Endodermal cell (in vitro differentiated cells): ENCODE measurements around the gene CSNK2A2. TPM values are rescaled to one million over a fixed set of nuclear protein-coding genes. Genes with fewer than 3 reads are reported as not detected.

Experiments used
- DNase-seq: peaks from one replicate; pipeline ENCODE4 v3.0.0-alpha.2; 2017
- H3K27ac ChIP-seq: 2 replicates; pipeline ENCODE4 v1.5.1; 2013; ENCODE audit warnings: mild to moderate bottlenecking, low read depth, low read length, moderate library complexity
- H3K27me3 ChIP-seq: 2 replicates; pipeline ENCODE4 v1.6.1; 2013; ENCODE audit warnings: mild to moderate bottlenecking, low read length, moderate library complexity; ENCODE audit not compliant: insufficient read depth, control insufficient read depth, poor library complexity, severe bottlenecking
- H3K36me3 ChIP-seq: 2 replicates; pipeline ENCODE4 v1.7.0; 2013; ENCODE audit warnings: mild to moderate bottlenecking, low read length, moderate library complexity; ENCODE audit not compliant: control insufficient read depth, insufficient read depth
- H3K4me1 ChIP-seq: one replicate; pipeline ENCODE4 v1.7.0; 2013; ENCODE audit warnings: low read length; ENCODE audit not compliant: control insufficient read depth, insufficient read depth
- H3K4me3 ChIP-seq: 2 replicates; pipeline ENCODE4 v1.5.1; 2013; ENCODE audit warnings: mild to moderate bottlenecking, low read length, moderate library complexity
- H3K9ac ChIP-seq: 2 replicates; pipeline ENCODE4 v1.6.1; 2013; ENCODE audit warnings: mild to moderate bottlenecking, low read length, moderate library complexity; ENCODE audit not compliant: poor library complexity, severe bottlenecking; ENCODE audit errors: extremely low read depth
- H3K9me3 ChIP-seq: 2 replicates; pipeline ENCODE4 v1.6.1; 2013; ENCODE audit warnings: mild to moderate bottlenecking, low read length, moderate library complexity; ENCODE audit not compliant: control insufficient read depth
- H3K27ac Mint-ChIP-seq: 2 replicates; pipeline ENCODE4 v1.8.0; 2020; ENCODE audit warnings: mixed read lengths
- H3K27me3 Mint-ChIP-seq: 2 replicates; pipeline ENCODE4 v1.8.0; 2021; ENCODE audit warnings: mild to moderate bottlenecking, mixed read lengths; ENCODE audit not compliant: insufficient read depth
- H3K36me3 Mint-ChIP-seq: 2 replicates; pipeline ENCODE4 v1.8.0; 2020; ENCODE audit warnings: low read depth, mixed read lengths
- H3K4me1 Mint-ChIP-seq: 2 replicates; pipeline ENCODE4 v1.8.0; 2020; ENCODE audit warnings: mixed read lengths
- H3K4me3 Mint-ChIP-seq: 2 replicates; pipeline ENCODE4 v1.8.0; 2020; ENCODE audit warnings: mild to moderate bottlenecking, moderate library complexity, mixed read lengths
- H3K9me3 Mint-ChIP-seq: 2 replicates; pipeline ENCODE4 v1.8.0; 2020; ENCODE audit warnings: mild to moderate bottlenecking, mixed read lengths
- WGBS, 2 experiments: methylation state at CpG; one replicate each; pipeline versions ENCODE4 v1.1.5 to v1.1.7; 2013; ENCODE audit warnings: missing lambda C conversion rate in 2 of 2, mixed read lengths in 1 of 2; ENCODE audit not compliant: insufficient coverage in 1 of 2, insufficient read length in 1 of 2; 5-methylcytosine and 5-hydroxymethylcytosine counted together
- total RNA-seq, 2 donors: library from RNA; stranded (reverse); fragmentation: NEBNext Ultra II Directional in 1 of 2; extraction: Animal tissue kit (Norgen Biotek cat#: 25700) in 1 of 2; gene quantifications; 2 replicates in 1 of 2; 3 replicates in 1 of 2; pipeline ENCODE4 v1.2.1, GENCODE V29; 2021
- TF ChIP-seq, protein P1 (sequence below): fragments of 200-600 bp; sonication (generic); conservative IDR thresholded peaks from 2 replicates; pipeline ENCODE4 v1.5.0; 2021; ENCODE audit warnings: antibody characterized with exemption, mild to moderate bottlenecking

Gene CSNK2A2
- total RNA-seq, 2 donors from 2014 or later, result 114 to 121 TPM

DNA sequence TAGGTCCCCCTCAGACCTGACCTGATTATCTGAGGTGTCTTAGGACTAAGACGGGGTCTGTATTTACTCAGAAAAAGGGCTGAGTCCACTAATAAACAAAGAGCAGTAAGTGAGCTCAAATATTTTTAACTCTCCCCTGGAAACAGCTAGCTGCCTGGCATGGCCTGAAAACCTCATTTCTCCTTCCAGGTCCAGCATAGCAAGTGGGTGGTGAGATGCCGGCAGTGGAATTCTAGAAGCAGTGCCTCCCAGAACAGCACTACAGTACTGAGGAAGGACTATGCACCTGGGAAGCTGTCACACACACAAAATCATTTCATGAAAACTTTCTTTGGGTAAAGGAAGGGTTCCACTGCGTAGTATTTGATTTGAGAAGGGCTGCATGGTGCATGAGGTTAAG, 39.2 kb downstream of the CSNK2A2 start:
- Histone ChIP-seq H3K4me3 (no peak overlapping the region), H3K27me3 (no peaks in the 10 kb centered on the region), H3K9ac (no peak overlapping the region), H3K36me3 (peaks cover 42% of the 10 kb centered on the region), H3K4me1 (no peaks in the 10 kb centered on the region), H3K27ac (no peak overlapping the region), H3K9me3 (no peaks in the 10 kb centered on the region)
- Mint-ChIP-seq H3K27ac (no peak overlapping the region), H3K4me3 (no peak overlapping the region), H3K27me3 (no peaks in the 10 kb centered on the region), H3K36me3 (peaks cover 44% of the 10 kb centered on the region), H3K4me1 (no peaks in the 10 kb centered on the region), H3K9me3 (no peaks in the 10 kb centered on the region)
- DNase-seq, result no peak
- 86 to 100% methylated on average over 1 to 2 of the region's 3 CpGs for WGBS, 2 experiments
- TF ChIP-seq, protein P1, sequence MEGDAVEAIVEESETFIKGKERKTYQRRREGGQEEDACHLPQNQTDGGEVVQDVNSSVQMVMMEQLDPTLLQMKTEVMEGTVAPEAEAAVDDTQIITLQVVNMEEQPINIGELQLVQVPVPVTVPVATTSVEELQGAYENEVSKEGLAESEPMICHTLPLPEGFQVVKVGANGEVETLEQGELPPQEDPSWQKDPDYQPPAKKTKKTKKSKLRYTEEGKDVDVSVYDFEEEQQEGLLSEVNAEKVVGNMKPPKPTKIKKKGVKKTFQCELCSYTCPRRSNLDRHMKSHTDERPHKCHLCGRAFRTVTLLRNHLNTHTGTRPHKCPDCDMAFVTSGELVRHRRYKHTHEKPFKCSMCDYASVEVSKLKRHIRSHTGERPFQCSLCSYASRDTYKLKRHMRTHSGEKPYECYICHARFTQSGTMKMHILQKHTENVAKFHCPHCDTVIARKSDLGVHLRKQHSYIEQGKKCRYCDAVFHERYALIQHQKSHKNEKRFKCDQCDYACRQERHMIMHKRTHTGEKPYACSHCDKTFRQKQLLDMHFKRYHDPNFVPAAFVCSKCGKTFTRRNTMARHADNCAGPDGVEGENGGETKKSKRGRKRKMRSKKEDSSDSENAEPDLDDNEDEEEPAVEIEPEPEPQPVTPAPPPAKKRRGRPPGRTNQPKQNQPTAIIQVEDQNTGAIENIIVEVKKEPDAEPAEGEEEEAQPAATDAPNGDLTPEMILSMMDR, result no peak

DNA sequence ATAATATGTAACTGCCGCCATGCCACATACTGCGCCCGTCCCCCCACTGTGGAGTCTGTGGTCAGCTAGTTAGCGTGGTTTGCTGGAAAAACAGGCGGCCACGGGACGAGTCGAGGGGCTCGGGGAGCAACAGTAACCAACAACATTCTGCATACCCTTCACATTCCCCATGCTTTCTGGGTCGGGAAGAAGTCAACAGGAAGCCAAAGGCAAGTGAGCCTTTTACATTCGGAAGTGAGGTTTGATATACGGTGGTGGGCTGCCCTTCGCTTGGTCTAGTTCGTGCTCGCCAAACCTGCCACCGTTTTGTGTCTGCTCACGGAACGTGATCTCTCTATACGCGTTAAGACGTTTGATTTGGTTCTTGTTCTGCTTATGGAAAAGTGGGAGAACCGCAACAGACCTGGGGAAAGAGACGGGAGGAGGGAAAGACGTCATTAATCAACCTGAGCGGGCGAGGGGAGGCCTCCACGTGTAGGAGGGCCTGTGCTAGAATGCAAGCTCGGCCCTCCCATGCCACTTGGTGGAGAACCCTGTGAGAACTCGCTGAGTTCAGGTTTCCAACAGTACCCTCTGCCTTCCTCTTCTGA, 39.9 kb downstream of the CSNK2A2 start:
- H3K27ac Mint-ChIP-seq, result peak overlapping the region; percentile 41

DNA sequence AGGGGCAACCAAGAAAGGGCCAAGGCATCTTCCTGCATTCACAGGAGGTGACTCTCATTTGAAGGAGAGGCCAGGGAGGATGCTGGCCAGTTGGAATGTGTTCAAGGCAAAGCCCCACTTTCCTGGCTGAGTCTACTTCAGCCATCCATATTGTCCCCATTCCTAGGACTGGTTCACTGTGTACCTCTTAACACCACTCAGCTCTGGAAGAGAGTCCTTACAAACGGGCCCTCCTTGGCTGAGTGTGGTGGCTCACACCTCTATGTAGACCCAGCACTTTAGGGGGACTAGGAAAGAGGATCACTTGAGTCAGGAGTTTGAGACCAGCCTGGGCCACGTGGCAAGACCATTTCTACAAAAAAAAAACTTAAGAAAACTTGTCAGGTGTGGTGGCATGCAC, 40.7 kb downstream of the CSNK2A2 start:
- H3K9me3 ChIP-seq, result no peaks in the 10 kb centered on the region
- H3K4me3 Mint-ChIP-seq, result no peak overlapping the region
- H3K4me1 Mint-ChIP-seq, result no peaks in the 10 kb centered on the region
- no peaks in the 10 kb centered on the region for H3K27me3 ChIP-seq
- no peaks in the 10 kb centered on the region for H3K27me3 Mint-ChIP-seq
- no peak for DNase-seq
- H3K4me3 ChIP-seq, result no peak overlapping the region
- H3K36me3 Mint-ChIP-seq, result peaks cover 32% of the 10 kb centered on the region
- no peak overlapping the region for H3K9ac ChIP-seq
- H3K9me3 Mint-ChIP-seq, result no peaks in the 10 kb centered on the region
- 75 to 90% methylated on average over 1 to 2 of the region's 2 CpGs for WGBS, 2 experiments
- no peaks in the 10 kb centered on the region for H3K4me1 ChIP-seq
- H3K27ac ChIP-seq, result no peak overlapping the region
- no peak overlapping the region for H3K27ac Mint-ChIP-seq
- H3K36me3 ChIP-seq, result peaks cover 28% of the 10 kb centered on the region
- TF ChIP-seq, protein P1, result no peak

More for the DNA sequence above, 39.9 kb downstream of the CSNK2A2 start:
- H3K4me1 Mint-ChIP-seq, result no peaks in the 10 kb centered on the region
- TF ChIP-seq, protein P1, result no peak
- Histone ChIP-seq H3K27me3 (no peaks in the 10 kb centered on the region), H3K9ac (no peak overlapping the region), H3K27ac (no peak overlapping the region), H3K4me3 (no peak overlapping the region), H3K36me3 (peaks cover 36% of the 10 kb centered on the region), H3K9me3 (no peaks in the 10 kb centered on the region), H3K4me1 (no peaks in the 10 kb centered on the region)
- H3K4me3 Mint-ChIP-seq, result no peak overlapping the region
- H3K9me3 Mint-ChIP-seq, result no peaks in the 10 kb centered on the region
- H3K27me3 Mint-ChIP-seq, result no peaks in the 10 kb centered on the region
- H3K36me3 Mint-ChIP-seq, result peaks cover 37% of the 10 kb centered on the region
- 90 to 91% methylated on average over 24 to 29 of the region's 29 CpGs for WGBS, 2 experiments
- no peak for DNase-seq
